Adrenal gland (tissue), 19 donors: ENCODE results near the gene CLDN24. TPM values are rescaled to one million over a fixed set of nuclear protein-coding genes. Genes with fewer than 3 reads are reported as not detected.

Experiments
- DNase-seq, 7 donors: peaks; one replicate each; pipeline ENCODE4 v3.0.0-alpha.2; 2019 to 2020
- H3K27ac ChIP-seq, 5 donors: fragments of 200-600 bp; sonication (generic) in 4 of 5; 1 replicate in 3 of 5; 2 replicates in 2 of 5; pipeline versions ENCODE4 v1.5.1 to v1.8.0; 2016 to 2020; ENCODE audit warnings: mild to moderate bottlenecking in 1 of 5
- H3K27me3 ChIP-seq: fragments of 200-600 bp; 2 replicates; pipeline ENCODE4 v1.8.0; 2021
- H3K36me3 ChIP-seq, 2 donors: fragments of 200-600 bp; replicated peaks in 1 of 2; 1 replicate in 1 of 2; 2 replicates in 1 of 2; pipeline versions ENCODE4 v1.5.1 to v1.8.0; 2018 to 2022
- H3K4me1 ChIP-seq, 2 donors: fragments of 200-600 bp; replicated peaks in 1 of 2; 1 replicate in 1 of 2; 2 replicates in 1 of 2; pipeline versions ENCODE4 v1.5.1 to v1.8.0; 2018 to 2021
- H3K4me3 ChIP-seq, 4 donors: fragments of 200-600 bp; sonication (generic) in 3 of 4; one replicate each; pipeline ENCODE4 v1.5.1; 2016 to 2018
- H3K9me3 ChIP-seq, 3 donors: fragments of 200-600 bp; sonication (generic) in 1 of 3; replicated peaks in 1 of 3; 1 replicate in 2 of 3; 2 replicates in 1 of 3; pipeline versions ENCODE4 v1.5.1 to v1.8.0; 2016 to 2021
- POLR2A ChIP-seq, 2 donors: fragments of 450-650 bp; IDR thresholded peaks; one replicate each; pipeline ENCODE4 v1.6.1; 2017; ENCODE audit warnings: antibody characterized with exemption in 2 of 2, mild to moderate bottlenecking in 2 of 2, moderate library complexity in 1 of 2
- WGBS, 4 donors: extraction: QIAGEN DNeasy Blood & Tissue Kit in 2 of 4; methylation state at CpG; one replicate each; pipeline versions ENCODE4 v1.1.5 to v1.1.7; 2013 to 2017; 5-methylcytosine and 5-hydroxymethylcytosine counted together
- intact Hi-C, 2 donors: fragments of 100-400 bp; cut with DNase I; formaldehyde crosslinking; loops; one replicate each; pipeline versions ENCODE4 v1.14.1 to v1.15.0; 2022 to 2023
- long read RNA-seq, 10 donors: library from polyadenylated mRNA in 3 of 10; unstranded in 2 of 10; stranded (forward) in 1 of 10; transcript quantifications; one replicate each; pipeline ENCODE4 v2.0.0 and lab custom pipeline, GENCODE V29; 2021 to 2026
- polyA plus RNA-seq, 3 donors: library from polyadenylated mRNA; stranded (reverse); fragments of 200-250 nt in 2 of 3; fragments of 350-450 nt in 1 of 3; fragmentation: Illumina TruSeq in 1 of 3; extraction: RNeasy Lipid Tissue Mini Kit (QIAGEN cat#74804) in 1 of 3; gene quantifications; one replicate each; pipeline ENCODE4 v1.2.3, GENCODE V29; 2013 to 2014
- total RNA-seq, 9 donors: library from RNA; depleted of rRNA in 4 of 9; stranded (reverse); fragments of >200 nt in 4 of 9; fragments of 120-200 nt in 1 of 9; fragmentation: NEBNext Ultra II Directional in 1 of 9; extraction: Animal tissue kit (Norgen Biotek cat#: 25700) in 1 of 9; gene quantifications; one replicate each; pipeline versions ENCODE4 v1.1.0 to v1.2.4, GENCODE V29; 2013 to 2023
- TF ChIP-seq, protein P1 (sequence below), 6 experiments: fragments of 450-650 bp in 4 of 6; fragments of 200-600 bp in 2 of 6; sonication (generic) in 1 of 6; IDR thresholded peaks; 1 replicate in 5 of 6; 2 replicates in 1 of 6; pipeline versions ENCODE4 v1.5.1 to v1.8.0; 2016 to 2021; ENCODE audit warnings: antibody characterized with exemption in 6 of 6, mild to moderate bottlenecking in 2 of 6, moderate library complexity in 1 of 6
- donor health status: healthy with polysubstance abuse.
- donor health status: Bipolar disorder and iron deficiency.
- donor health status: DM: yes; HTN: yes; CAD: no.
- donor health status: DM: no; HTN: no; CAD: no.
- donor health status: DM: no; HTN: no; CAD: no.
- donor health status: DM: yes; HTN: yes; CAD: no.

CLDN24 gene
- total RNA-seq (not detected), polyA plus RNA-seq (not detected)
- long read RNA-seq, donor 1 = 0 reads
- long read RNA-seq, donor 2 = 0 reads
- long read RNA-seq, donor 3, partial matches to known transcripts = 0 of 1 reads
- long read RNA-seq, donor 3, other reads (novel, unspliced or antisense) = 0 of 1 reads
- long read RNA-seq, donor 4 = 0 reads
- long read RNA-seq, donor 5 = 0 reads
- long read RNA-seq, donor 6 = 0 reads
- long read RNA-seq, donor 7 = 0 reads
- long read RNA-seq, donor 8 = 0 reads
- long read RNA-seq, donor 9 = 0 reads
- long read RNA-seq, donor 10 = 0 reads

DNA sequence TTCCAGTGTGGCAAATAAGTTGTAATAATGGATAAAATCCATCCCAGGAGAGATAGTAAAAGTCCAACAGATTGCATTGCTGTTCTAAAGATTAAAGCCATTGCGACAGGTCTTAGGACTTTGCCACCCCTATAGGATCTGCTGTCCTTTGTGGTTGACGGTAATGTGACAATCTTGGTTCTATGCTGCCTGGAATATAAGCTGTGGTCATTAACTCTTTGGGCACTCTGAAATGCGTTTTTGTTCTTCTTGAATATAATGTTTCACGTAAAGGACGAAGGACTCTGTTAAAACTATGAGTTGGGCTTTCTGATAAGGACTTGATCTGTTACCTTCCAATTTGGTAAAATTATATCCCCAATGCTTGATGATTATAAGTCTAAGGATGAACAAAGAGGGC, at the start of gene CLDN24:
Gene CLDN24, minus strand, starts transcription at position 101 of the 400 bp plus-strand sequence. Its CDS starts 0 bp downstream, at position 101.
- Histone ChIP-seq H3K27ac (no peak within 1 kb of the TSS), H3K4me3 (no peak within 1 kb of the TSS), H3K9me3 (no peaks in the 10 kb centered on the region), H3K36me3 (no peaks in the 10 kb centered on the region), H3K27me3 (no peaks in the 10 kb centered on the region), H3K4me1 (no peaks in the 10 kb centered on the region)
- DNase-seq = no peak
- TF ChIP-seq POLR2A (IDR thresholded peaks at IDR 0.05) = no peak
- TF ChIP-seq, protein P1, sequence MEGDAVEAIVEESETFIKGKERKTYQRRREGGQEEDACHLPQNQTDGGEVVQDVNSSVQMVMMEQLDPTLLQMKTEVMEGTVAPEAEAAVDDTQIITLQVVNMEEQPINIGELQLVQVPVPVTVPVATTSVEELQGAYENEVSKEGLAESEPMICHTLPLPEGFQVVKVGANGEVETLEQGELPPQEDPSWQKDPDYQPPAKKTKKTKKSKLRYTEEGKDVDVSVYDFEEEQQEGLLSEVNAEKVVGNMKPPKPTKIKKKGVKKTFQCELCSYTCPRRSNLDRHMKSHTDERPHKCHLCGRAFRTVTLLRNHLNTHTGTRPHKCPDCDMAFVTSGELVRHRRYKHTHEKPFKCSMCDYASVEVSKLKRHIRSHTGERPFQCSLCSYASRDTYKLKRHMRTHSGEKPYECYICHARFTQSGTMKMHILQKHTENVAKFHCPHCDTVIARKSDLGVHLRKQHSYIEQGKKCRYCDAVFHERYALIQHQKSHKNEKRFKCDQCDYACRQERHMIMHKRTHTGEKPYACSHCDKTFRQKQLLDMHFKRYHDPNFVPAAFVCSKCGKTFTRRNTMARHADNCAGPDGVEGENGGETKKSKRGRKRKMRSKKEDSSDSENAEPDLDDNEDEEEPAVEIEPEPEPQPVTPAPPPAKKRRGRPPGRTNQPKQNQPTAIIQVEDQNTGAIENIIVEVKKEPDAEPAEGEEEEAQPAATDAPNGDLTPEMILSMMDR (IDR thresholded peaks at IDR 0.05) = no peak
- WGBS, 4 donors = 94 to 99% (median 95%) methylated on average over 5 of the region's 5 CpGs
- intact Hi-C loops = no loop called here

DNA sequence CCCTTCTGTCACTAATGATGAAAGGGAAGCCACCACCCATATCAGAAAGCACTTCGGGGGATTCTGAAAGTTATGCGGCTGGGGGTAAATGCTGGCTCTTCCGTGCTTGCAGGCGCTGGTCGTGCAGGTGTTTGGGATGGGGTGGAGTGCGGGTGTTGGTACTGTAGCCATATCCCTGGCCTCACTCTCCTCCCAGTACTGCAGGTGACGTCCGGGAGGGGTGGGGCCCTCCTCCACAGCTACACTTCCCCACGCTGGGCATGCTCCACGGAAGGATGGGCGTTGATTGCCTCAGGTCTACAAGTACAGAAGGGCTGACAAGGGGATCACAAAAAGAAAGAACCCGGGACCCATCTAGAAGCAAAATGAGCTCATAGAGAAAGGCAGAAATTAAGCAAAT, 48.6 kb upstream of the CLDN24 start:
- Histone ChIP-seq H3K4me3 (no peak overlapping the region), H3K9me3 (peaks cover 0 to 4% (median 0%) of the 10 kb centered on the region in 3 donors), H3K4me1 (no peaks in the 10 kb centered on the region), H3K36me3 (no peaks in the 10 kb centered on the region), H3K27ac (no peak overlapping the region), H3K27me3 (peaks cover 24% of the 10 kb centered on the region)
- 70 to 83% (median 74%) methylated on average over 12 of the region's 12 CpGs for WGBS, 4 donors
- DNase-seq = no peak
- intact Hi-C loops = no loop called here
- no peak for TF ChIP-seq POLR2A (IDR thresholded peaks at IDR 0.05)
- TF ChIP-seq, protein P1 (IDR thresholded peaks at IDR 0.05) = no peak

DNA sequence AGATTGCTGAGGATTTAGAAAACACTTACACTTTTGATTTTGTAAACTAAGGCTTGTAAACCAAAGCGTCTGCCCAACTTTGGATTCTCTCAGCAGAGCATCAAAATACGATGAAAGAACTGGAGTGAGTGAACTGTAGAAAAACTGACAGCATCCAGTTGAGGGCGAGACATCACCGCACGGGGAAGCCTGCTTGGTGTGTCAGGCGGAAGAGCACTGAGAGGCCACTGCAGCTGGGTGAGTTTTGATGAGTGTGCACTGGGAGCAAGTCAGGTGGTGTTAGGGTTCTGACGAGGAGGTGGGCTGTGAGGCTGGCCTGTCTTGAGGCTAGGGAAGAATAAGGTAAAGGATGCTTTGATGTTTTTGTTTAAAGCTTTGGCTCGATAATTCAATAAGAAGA, 46.8 kb upstream of the CLDN24 start:
- intact Hi-C loops = no loop called here
- no peak overlapping the region for H3K4me3 ChIP-seq
- 76 to 79% (median 78%) methylated on average over 8 of the region's 8 CpGs for WGBS, 4 donors

DNA sequence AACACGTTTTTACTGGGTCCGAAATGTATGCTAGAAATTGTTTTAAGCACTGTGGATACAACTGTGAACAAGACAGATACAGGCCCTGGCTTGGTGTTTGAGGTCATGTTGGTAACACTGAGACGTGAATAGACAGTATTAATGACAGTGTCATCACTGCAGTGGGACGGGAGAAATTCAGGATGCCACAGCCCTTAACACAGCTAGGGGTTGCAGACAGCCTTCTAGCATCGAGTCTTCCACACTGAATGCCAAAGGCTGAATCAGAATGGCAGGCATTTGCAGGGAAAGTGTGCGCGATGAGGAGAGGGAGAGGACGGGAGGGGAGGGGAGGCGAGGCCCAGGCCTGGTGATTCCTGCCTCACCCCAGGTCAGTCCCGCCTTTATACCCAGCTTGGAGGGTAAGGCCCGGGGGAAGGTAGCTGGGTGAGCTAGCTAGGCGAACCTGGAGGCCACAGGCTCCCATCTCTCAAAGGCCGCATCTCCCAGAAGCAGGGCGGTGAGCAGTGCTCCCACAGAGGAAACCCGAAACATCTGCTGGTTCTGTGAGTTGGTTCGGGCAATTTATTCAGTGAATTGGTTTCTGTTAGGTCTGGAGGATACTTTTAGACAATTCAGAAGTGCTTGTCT, 44.1 kb upstream of the CLDN24 start:
- Histone ChIP-seq H3K36me3 (no peaks in the 10 kb centered on the region), H3K9me3 (no peaks in the 10 kb centered on the region), H3K27ac (no peak overlapping the region), H3K27me3 (peaks cover 36% of the 10 kb centered on the region), H3K4me3 (no peak overlapping the region), H3K4me1 (no peaks in the 10 kb centered on the region)
- WGBS, 4 donors = 78 to 90% (median 83%) methylated on average over 16 of the region's 16 CpGs
- no peak for DNase-seq
- intact Hi-C loops = no loop called here
- TF ChIP-seq, protein P1 (IDR thresholded peaks at IDR 0.05) = no peak
- TF ChIP-seq POLR2A (IDR thresholded peaks at IDR 0.05) = no peak

More for the DNA sequence above, 46.8 kb upstream of the CLDN24 start:
- no peaks in the 10 kb centered on the region for H3K4me1 ChIP-seq
- H3K27ac ChIP-seq = no peak overlapping the region
- H3K27me3 ChIP-seq = peaks cover 31% of the 10 kb centered on the region
- no peaks in the 10 kb centered on the region for H3K36me3 ChIP-seq
- DNase-seq = no peak
- peaks cover 0 to 4% (median 0%) of the 10 kb centered on the region in 3 donors for H3K9me3 ChIP-seq
- TF ChIP-seq, protein P1 (IDR thresholded peaks at IDR 0.05) = no peak
- no peak for TF ChIP-seq POLR2A (IDR thresholded peaks at IDR 0.05)
